CD8-positive, alpha-beta memory T cell (primary cell): ENCODE measurements around the gene IGFL1. TPM values are rescaled to one million over a fixed set of nuclear protein-coding genes. Genes with fewer than 3 reads are reported as not detected.

Source experiments
- CTCF ChIA-PET: fragments of 350-600 bp; sonication (Branson Sonifier 250); formaldehyde crosslinking; loops from one replicate; lab custom pipeline; 2021; ENCODE audit warnings: antibody characterized with exemption; lab: Charles Lee
- POLR2A ChIA-PET: fragments of 350-600 bp; sonication (Branson Sonifier 250); formaldehyde crosslinking; loops from one replicate; lab custom pipeline; 2021; ENCODE audit warnings: antibody characterized with exemption; lab: Charles Lee
- DNase-seq, 5 donors: peaks; one replicate each; pipeline versions ENCODE4 v3.0.0 to v3.0.0-alpha.2; 2020 to 2022; ENCODE audit warnings: mixed read lengths in 1 of 5
- H3K27ac ChIP-seq: one replicate; pipeline ENCODE4 v1.7.0; 2013; ENCODE audit warnings: low read depth, mild to moderate bottlenecking, low read length, moderate library complexity
- H3K27me3 ChIP-seq: 2 replicates; pipeline ENCODE4 v1.7.0; 2013; ENCODE audit warnings: low read length, mild to moderate bottlenecking; ENCODE audit not compliant: insufficient read depth, poor library complexity, severe bottlenecking
- H3K36me3 ChIP-seq: 2 replicates; pipeline ENCODE4 v1.7.0; 2013; ENCODE audit warnings: mild to moderate bottlenecking, low read length, moderate library complexity; ENCODE audit not compliant: insufficient read depth
- H3K4me1 ChIP-seq: 2 replicates; pipeline ENCODE4 v1.7.0; 2013; ENCODE audit warnings: mild to moderate bottlenecking, low read length, moderate library complexity; ENCODE audit not compliant: insufficient read depth
- H3K4me3 ChIP-seq: 2 replicates; pipeline ENCODE4 v1.7.0; 2013; ENCODE audit warnings: mild to moderate bottlenecking, low read length
- H3K9me3 ChIP-seq: 2 replicates; pipeline ENCODE4 v1.7.0; 2013; ENCODE audit warnings: mild to moderate bottlenecking, low read length
- H3K27ac Mint-ChIP-seq, 8 donors: one replicate each; pipeline ENCODE4 v1.8.0; 2020 to 2021; ENCODE audit warnings: mixed read lengths in 8 of 8, mild to moderate bottlenecking in 6 of 8, inconsistent platforms in 3 of 8, moderate library complexity in 3 of 8
- H3K27me3 Mint-ChIP-seq, 2 donors: one replicate each; pipeline ENCODE4 v1.8.0; 2020 to 2021; ENCODE audit warnings: mixed read lengths in 2 of 2, mild to moderate bottlenecking in 1 of 2, moderate library complexity in 1 of 2
- H3K36me3 Mint-ChIP-seq, 3 donors: one replicate each; pipeline ENCODE4 v1.8.0; 2020 to 2021; ENCODE audit warnings: mixed read lengths in 3 of 3, inconsistent platforms in 1 of 3, mild to moderate bottlenecking in 1 of 3
- H3K4me1 Mint-ChIP-seq, 3 donors: one replicate each; pipeline ENCODE4 v1.8.0; 2020 to 2021; ENCODE audit warnings: mixed read lengths in 3 of 3, inconsistent platforms in 1 of 3, mild to moderate bottlenecking in 1 of 3
- H3K4me3 Mint-ChIP-seq, 7 donors: one replicate each; pipeline ENCODE4 v1.8.0; 2020 to 2021; ENCODE audit warnings: mixed read lengths in 7 of 7, mild to moderate bottlenecking in 6 of 7, moderate library complexity in 4 of 7, inconsistent platforms in 2 of 7
- H3K9me3 Mint-ChIP-seq, 5 donors: one replicate each; pipeline ENCODE4 v1.8.0; 2020 to 2022; ENCODE audit warnings: mixed read lengths in 5 of 5, mild to moderate bottlenecking in 3 of 5, moderate library complexity in 2 of 5, inconsistent platforms in 1 of 5
- polyA plus RNA-seq: library from polyadenylated mRNA; unstranded; fragments of 300-500 nt; fragmentation: Illumina TruSeq; gene quantifications from one replicate; pipeline ENCODE4 v1.2.3, GENCODE V29; 2021
- total RNA-seq, 2 experiments: library from RNA; stranded (reverse); gene quantifications; one replicate each; pipeline ENCODE4 v1.2.3, GENCODE V29; 2021

IGFL1 gene
- total and polyA plus RNA-seq, 3 experiments from 2014 or later: not detected

GRCh38 chr19:46196410-46197124, 33.0 kb upstream of the IGFL1 start:
- no peak for DNase-seq
- no peak overlapping the region for H3K27ac ChIP-seq
- Mint-ChIP-seq H3K9me3 (no peaks in the 10 kb centered on the region), H3K36me3 (no peaks in the 10 kb centered on the region), H3K27me3 (peaks cover 32 to 62% of the 10 kb centered on the region in 2 donors), H3K4me1 (no peaks in the 10 kb centered on the region), H3K27ac (no peak overlapping the region), H3K4me3 (no peak overlapping the region)
- POLR2A ChIA-PET: no interaction called here
- H3K9me3 ChIP-seq: no peaks in the 10 kb centered on the region
- H3K4me3 ChIP-seq: no peak overlapping the region
- H3K4me1 ChIP-seq: no peaks in the 10 kb centered on the region
- H3K27me3 ChIP-seq: peaks cover 7% of the 10 kb centered on the region
- CTCF ChIA-PET: no interaction called here
- H3K36me3 ChIP-seq: no peaks in the 10 kb centered on the region

- no peaks in the 10 kb centered on the region for H3K4me1 ChIP-seq
- no peaks in the 10 kb centered on the region for H3K4me1 Mint-ChIP-seq
- no peak for DNase-seq
- no peaks in the 10 kb centered on the region for H3K9me3 ChIP-seq
- no peaks in the 10 kb centered on the region for H3K36me3 ChIP-seq
- H3K27me3 ChIP-seq: peaks cover 7% of the 10 kb centered on the region
- H3K4me3 ChIP-seq: no peak overlapping the region
- ChIA-PET POLR2A (no interaction called here), CTCF (no interaction called here)
- H3K9me3 Mint-ChIP-seq: no peaks in the 10 kb centered on the region
- H3K27ac ChIP-seq: no peak overlapping the region
- no peak overlapping the region for H3K27ac Mint-ChIP-seq
- H3K4me3 Mint-ChIP-seq: no peak overlapping the region
- peaks cover 31 to 64% of the 10 kb centered on the region in 2 donors for H3K27me3 Mint-ChIP-seq
- no peaks in the 10 kb centered on the region for H3K36me3 Mint-ChIP-seq
Observed at GRCh38 chr19:46197314-46198070, 32.0 kb upstream of the IGFL1 start.

- Mint-ChIP-seq H3K4me3 (no peak overlapping the region), H3K9me3 (no peaks in the 10 kb centered on the region), H3K27ac (no peak overlapping the region), H3K36me3 (no peaks in the 10 kb centered on the region), H3K4me1 (no peaks in the 10 kb centered on the region), H3K27me3 (peaks cover 36 to 64% of the 10 kb centered on the region in 2 donors)
- DNase-seq: no peak
- Histone ChIP-seq H3K27ac (peak overlapping the region; percentile 88), H3K9me3 (no peaks in the 10 kb centered on the region), H3K36me3 (no peaks in the 10 kb centered on the region), H3K4me3 (no peak overlapping the region), H3K27me3 (peaks cover 7% of the 10 kb centered on the region), H3K4me1 (no peaks in the 10 kb centered on the region)
- ChIA-PET CTCF (no interaction called here), POLR2A (no interaction called here)
Observed at GRCh38 chr19:46198756-46199155, 30.8 kb upstream of the IGFL1 start.

GRCh38 chr19:46201454-46202310, 27.9 kb upstream of the IGFL1 start:
- H3K4me1 Mint-ChIP-seq: no peaks in the 10 kb centered on the region
- H3K36me3 Mint-ChIP-seq: peaks cover 0 to 1% (median 0%) of the 10 kb centered on the region in 3 donors
- no peaks in the 10 kb centered on the region for H3K9me3 Mint-ChIP-seq
- no peaks in the 10 kb centered on the region for H3K36me3 ChIP-seq
- no peaks in the 10 kb centered on the region for H3K9me3 ChIP-seq
- DNase-seq: no peak
- H3K4me3 ChIP-seq: peak overlapping the region; percentile 22
- H3K27me3 ChIP-seq: peaks cover 7% of the 10 kb centered on the region
- POLR2A ChIA-PET: no interaction called here
- H3K4me3 Mint-ChIP-seq: no peak overlapping the region
- H3K27me3 Mint-ChIP-seq: peaks cover 27 to 57% of the 10 kb centered on the region in 2 donors
- no peaks in the 10 kb centered on the region for H3K4me1 ChIP-seq
- peak overlapping the region; percentile 88 for H3K27ac ChIP-seq
- CTCF ChIA-PET: no interaction called here
- no peak overlapping the region for H3K27ac Mint-ChIP-seq

GRCh38 chr19:46202426-46202825, 27.1 kb upstream of the IGFL1 start:
- H3K27ac Mint-ChIP-seq: no peak overlapping the region
- peaks cover 0 to 1% (median 0%) of the 10 kb centered on the region in 3 donors for H3K36me3 Mint-ChIP-seq
- CTCF ChIA-PET: no interaction called here
- peaks cover 24 to 50% of the 10 kb centered on the region in 2 donors for H3K27me3 Mint-ChIP-seq
- H3K9me3 Mint-ChIP-seq: no peaks in the 10 kb centered on the region
- DNase-seq: no peak
- Histone ChIP-seq H3K27ac (peak overlapping the region; percentile 88), H3K4me1 (no peaks in the 10 kb centered on the region), H3K27me3 (peaks cover 2% of the 10 kb centered on the region), H3K4me3 (no peak overlapping the region), H3K9me3 (no peaks in the 10 kb centered on the region), H3K36me3 (no peaks in the 10 kb centered on the region)
- no peaks in the 10 kb centered on the region for H3K4me1 Mint-ChIP-seq
- no peak overlapping the region for H3K4me3 Mint-ChIP-seq
- POLR2A ChIA-PET: no interaction called here

GRCh38 chr19:46202872-46203860, 26.4 kb upstream of the IGFL1 start:
- CTCF ChIA-PET: no interaction called here
- Mint-ChIP-seq H3K27ac (no peak overlapping the region), H3K4me1 (no peaks in the 10 kb centered on the region), H3K9me3 (no peaks in the 10 kb centered on the region), H3K4me3 (no peak overlapping the region), H3K36me3 (peaks cover 0 to 1% (median 0%) of the 10 kb centered on the region in 3 donors), H3K27me3 (peaks cover 23 to 48% of the 10 kb centered on the region in 2 donors)
- Histone ChIP-seq H3K27me3 (no peaks in the 10 kb centered on the region), H3K27ac (peak overlapping the region; percentile 88), H3K4me1 (no peaks in the 10 kb centered on the region), H3K36me3 (no peaks in the 10 kb centered on the region), H3K4me3 (no peak overlapping the region), H3K9me3 (no peaks in the 10 kb centered on the region)
- POLR2A ChIA-PET: no interaction called here
- DNase-seq: no peak

GRCh38 chr19:46204008-46204407, 25.5 kb upstream of the IGFL1 start:
- DNase-seq: no peak
- no peak overlapping the region for H3K4me3 Mint-ChIP-seq
- Histone ChIP-seq H3K27me3 (no peaks in the 10 kb centered on the region), H3K36me3 (no peaks in the 10 kb centered on the region), H3K4me3 (no peak overlapping the region), H3K9me3 (no peaks in the 10 kb centered on the region), H3K27ac (peak overlapping the region; percentile 88), H3K4me1 (no peaks in the 10 kb centered on the region)
- peaks cover 17 to 49% of the 10 kb centered on the region in 2 donors for H3K27me3 Mint-ChIP-seq
- peaks cover 1 to 5% (median 3%) of the 10 kb centered on the region in 3 donors for H3K4me1 Mint-ChIP-seq
- ChIA-PET CTCF (no interaction called here), POLR2A (no interaction called here)
- no peaks in the 10 kb centered on the region for H3K9me3 Mint-ChIP-seq
- peaks cover 0 to 1% (median 0%) of the 10 kb centered on the region in 3 donors for H3K36me3 Mint-ChIP-seq
- no peak overlapping the region for H3K27ac Mint-ChIP-seq
